Psoas muscle (tissue), 8 donors: Measurements from ENCODE around the gene TSPAN14. TPM values are rescaled to one million over a fixed set of nuclear protein-coding genes. Genes with fewer than 3 reads are reported as not detected.

Experiments
- ATAC-seq, 4 donors: fragments of 200-7000 bp; cut with Tn5 transposase; one replicate each; pipeline ENCODE4 v1.9.1; 2020; ENCODE audit warnings: moderate library complexity in 3 of 4, mild to moderate bottlenecking in 2 of 4
- DNase-seq, 2 donors: peaks; one replicate each; pipeline ENCODE4 v3.0.0-alpha.2; 2020
- H3K27ac ChIP-seq: fragments of 200-600 bp; one replicate; pipeline ENCODE4 v1.8.0; 2022
- H3K27me3 ChIP-seq, 3 donors: fragments of 200-600 bp in 1 of 3; one replicate each; pipeline versions ENCODE4 v1.6.1 to v1.8.0; 2013 to 2022; ENCODE audit warnings: low read length in 2 of 3, mild to moderate bottlenecking in 2 of 3, moderate library complexity in 1 of 3; ENCODE audit not compliant: insufficient read depth in 3 of 3
- H3K36me3 ChIP-seq, 2 donors: fragments of 200-600 bp in 1 of 2; one replicate each; pipeline versions ENCODE4 v1.6.1 to v1.8.0; 2013 to 2022; ENCODE audit warnings: low read depth in 1 of 2, mild to moderate bottlenecking in 1 of 2, moderate library complexity in 1 of 2; ENCODE audit not compliant: insufficient read depth in 1 of 2
- H3K4me1 ChIP-seq: fragments of 200-600 bp; one replicate; pipeline ENCODE4 v1.8.0; 2022
- H3K4me3 ChIP-seq: fragments of 200-600 bp; one replicate; pipeline ENCODE4 v1.8.0; 2022; ENCODE audit warnings: mild to moderate bottlenecking
- H3K9me3 ChIP-seq: fragments of 200-600 bp; one replicate; pipeline ENCODE4 v1.8.0; 2022
- CTCF ChIP-seq: fragments of 200-600 bp; IDR thresholded peaks from one replicate; pipeline ENCODE4 v1.8.0; 2022; ENCODE audit warnings: antibody characterized with exemption
- WGBS, 3 donors: extraction: QIAGEN DNeasy Blood & Tissue Kit; methylation state at CpG; one replicate each; pipeline versions ENCODE4 v1.1.6 to v1.1.7; 2013; 5-methylcytosine and 5-hydroxymethylcytosine counted together
- intact Hi-C, 2 donors: fragments of 100-400 bp; cut with DNase I; formaldehyde crosslinking; loops; one replicate each; pipeline versions ENCODE4 v1.11.0 to v1.14.2; 2022
- polyA plus RNA-seq, 3 donors: library from polyadenylated mRNA; stranded (reverse); fragments of 200-250 nt; gene quantifications; one replicate each; pipeline ENCODE4 v1.2.3, GENCODE V29; 2013
- total RNA-seq, 4 donors: library from RNA; stranded (reverse); fragmentation: NEBNext Ultra II Directional in 2 of 4; extraction: Animal tissue kit (Norgen Biotek cat#: 25700) in 2 of 4; gene quantifications; one replicate each; pipeline versions ENCODE4 v1.2.1 to v1.2.4, GENCODE V29; 2021 to 2023
- donor health status: healthy with polysubstance abuse.
- donor health status: DM: no; HTN: no; CAD: no; lungs with moderate emphysema.
- donor health status: Bipolar disorder and iron deficiency.
- donor health status: healthy.
- donor health status: DM: yes; HTN: yes; CAD: no.
- donor health status: DM: no; HTN: no; CAD: no.
- donor health status: DM: no; HTN: no; CAD: no.
- donor health status: DM: yes; HTN: yes; CAD: no.

Gene TSPAN14
- total and polyA plus RNA-seq, 7 donors: 19.4 to 33.3 (median 23.9) TPM

- DNase-seq: no peak
- WGBS, 3 donors: 61 to 69% (median 63%) methylated on average over 12 to 13 of the region's 13 CpGs
- H3K27me3 ChIP-seq: no peaks in the 10 kb centered on the region
- intact Hi-C loops: loop anchor here in 1 of 2 donors (2.0 kb wide), 1 partner anchor 43 kb away; no protein-coding TSS in a partner anchor
- H3K9me3 ChIP-seq: no peaks in the 10 kb centered on the region
- H3K4me3 ChIP-seq: peak overlapping the region; percentile 98
- H3K4me1 ChIP-seq: peaks cover 41% of the 10 kb centered on the region
- no peaks in the 10 kb centered on the region for H3K36me3 ChIP-seq
- no peak for TF ChIP-seq CTCF
- ATAC-seq: no peak
- peak overlapping the region; percentile 93 for H3K27ac ChIP-seq
These were observed 1.6 kb downstream of the TSPAN14 start for GRCh38 chr10:80455461-80456349.

GRCh38 chr10:80457554-80458262 lies 3.6 kb downstream of the TSPAN14 start:
- peak overlapping the region; percentile 98 for H3K4me3 ChIP-seq
- WGBS, 3 donors: 84 to 91% (median 90%) methylated on average over 8 of the region's 8 CpGs
- intact Hi-C loops: no loop called here
- DNase-seq: no peak
- no peak for TF ChIP-seq CTCF
- H3K4me1 ChIP-seq: peaks cover 59% of the 10 kb centered on the region
- H3K36me3 ChIP-seq: no peaks in the 10 kb centered on the region
- no peak for ATAC-seq
- no peaks in the 10 kb centered on the region for H3K9me3 ChIP-seq
- no peak overlapping the region for H3K27ac ChIP-seq
- no peaks in the 10 kb centered on the region for H3K27me3 ChIP-seq

- Histone ChIP-seq H3K27me3 (no peaks in the 10 kb centered on the region), H3K36me3 (no peaks in the 10 kb centered on the region), H3K27ac (no peak overlapping the region), H3K4me1 (peaks cover 63% of the 10 kb centered on the region), H3K9me3 (no peaks in the 10 kb centered on the region), H3K4me3 (peak overlapping the region; percentile 28)
- no peak for TF ChIP-seq CTCF
- ATAC-seq (no peak), DNase-seq (no peak)
- intact Hi-C loops: no loop called here
- 45 to 52% (median 48%) methylated on average over 4 of the region's 4 CpGs for WGBS, 3 donors
These were observed 4.1 kb downstream of the TSPAN14 start for GRCh38 chr10:80458263-80458625.

GRCh38 chr10:80458638-80459037 lies 4.5 kb downstream of the TSPAN14 start:
- intact Hi-C loops: no loop called here
- 67 to 71% (median 68%) methylated on average over 6 of the region's 6 CpGs for WGBS, 3 donors
- H3K36me3 ChIP-seq: no peaks in the 10 kb centered on the region
- no peaks in the 10 kb centered on the region for H3K9me3 ChIP-seq
- H3K27ac ChIP-seq: peak overlapping the region; percentile 36
- peaks cover 64% of the 10 kb centered on the region for H3K4me1 ChIP-seq
- ATAC-seq (no peak), DNase-seq (no peak)
- TF ChIP-seq CTCF: no peak
- no peaks in the 10 kb centered on the region for H3K27me3 ChIP-seq
- peak overlapping the region; percentile 28 for H3K4me3 ChIP-seq
